ENCODE results near the gene RFX7. TPM values are rescaled to one million over a fixed set of nuclear protein-coding genes. Genes with fewer than 3 reads are reported as not detected.

The RFX7 gene
- total RNA-seq, 4 donors from 2014 or later = 7.5 to 10.7 (median 9.9) TPM

DNA sequence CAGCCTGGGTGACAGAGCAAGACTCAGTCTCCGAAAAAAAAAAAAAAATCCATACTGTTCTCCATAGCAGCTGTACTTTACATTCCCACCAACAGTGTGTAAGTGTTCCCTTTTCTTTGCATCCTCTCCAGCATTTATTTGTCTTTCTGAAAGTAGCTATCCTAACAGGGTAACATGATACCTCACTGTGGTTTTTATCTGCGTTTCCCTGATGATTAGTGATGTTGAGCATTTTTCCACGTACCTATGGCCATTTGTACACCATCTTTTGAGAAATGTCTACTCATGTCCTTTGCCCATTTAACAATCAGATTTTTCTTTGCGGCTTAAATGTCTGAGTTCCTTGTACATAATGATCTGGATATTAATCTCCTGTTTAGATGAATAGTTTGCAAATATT lies 119.3 kb downstream of the RFX7 start:
- DNase-seq = no peak
- WGBS, 2 donors = 92 to 96% methylated on average over 4 of the region's 4 CpGs
- Histone ChIP-seq H3K4me1 (no peaks in the 10 kb centered on the region), H3K9me3 (peaks cover 0 to 17% (median 14%) of the 10 kb centered on the region in 3 donors), H3K27me3 (no peaks in the 10 kb centered on the region), H3K4me3 (no peak overlapping the region), H3K27ac (no peak overlapping the region), H3K36me3 (peaks cover 0 to 61% (median 0%) of the 10 kb centered on the region in 3 donors)
- TF ChIP-seq POLR2A (IDR thresholded peaks at IDR 0.05) = no peak
- TF ChIP-seq, protein P1, sequence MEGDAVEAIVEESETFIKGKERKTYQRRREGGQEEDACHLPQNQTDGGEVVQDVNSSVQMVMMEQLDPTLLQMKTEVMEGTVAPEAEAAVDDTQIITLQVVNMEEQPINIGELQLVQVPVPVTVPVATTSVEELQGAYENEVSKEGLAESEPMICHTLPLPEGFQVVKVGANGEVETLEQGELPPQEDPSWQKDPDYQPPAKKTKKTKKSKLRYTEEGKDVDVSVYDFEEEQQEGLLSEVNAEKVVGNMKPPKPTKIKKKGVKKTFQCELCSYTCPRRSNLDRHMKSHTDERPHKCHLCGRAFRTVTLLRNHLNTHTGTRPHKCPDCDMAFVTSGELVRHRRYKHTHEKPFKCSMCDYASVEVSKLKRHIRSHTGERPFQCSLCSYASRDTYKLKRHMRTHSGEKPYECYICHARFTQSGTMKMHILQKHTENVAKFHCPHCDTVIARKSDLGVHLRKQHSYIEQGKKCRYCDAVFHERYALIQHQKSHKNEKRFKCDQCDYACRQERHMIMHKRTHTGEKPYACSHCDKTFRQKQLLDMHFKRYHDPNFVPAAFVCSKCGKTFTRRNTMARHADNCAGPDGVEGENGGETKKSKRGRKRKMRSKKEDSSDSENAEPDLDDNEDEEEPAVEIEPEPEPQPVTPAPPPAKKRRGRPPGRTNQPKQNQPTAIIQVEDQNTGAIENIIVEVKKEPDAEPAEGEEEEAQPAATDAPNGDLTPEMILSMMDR (IDR thresholded peaks at IDR 0.05) = no peak
- intact Hi-C loops (cut with DNase I) = no loop called here

- WGBS, 2 donors = 77 to 93% methylated on average over 1 of the region's 1 CpG
- Histone ChIP-seq H3K27me3 (no peaks in the 10 kb centered on the region), H3K27ac (no peak overlapping the region), H3K36me3 (peaks cover 0 to 6% (median 0%) of the 10 kb centered on the region in 3 donors), H3K4me3 (no peak overlapping the region), H3K9me3 (no peaks in the 10 kb centered on the region), H3K4me1 (no peaks in the 10 kb centered on the region)
- TF ChIP-seq, protein P1 (IDR thresholded peaks at IDR 0.05) = no peak
- no peak for TF ChIP-seq POLR2A (IDR thresholded peaks at IDR 0.05)
- DNase-seq = no peak
- intact Hi-C loops (cut with DNase I) = no loop called here
Observed at GRCh38 chr15:56105855-56106254, 137.8 kb downstream of the RFX7 start.

DNA sequence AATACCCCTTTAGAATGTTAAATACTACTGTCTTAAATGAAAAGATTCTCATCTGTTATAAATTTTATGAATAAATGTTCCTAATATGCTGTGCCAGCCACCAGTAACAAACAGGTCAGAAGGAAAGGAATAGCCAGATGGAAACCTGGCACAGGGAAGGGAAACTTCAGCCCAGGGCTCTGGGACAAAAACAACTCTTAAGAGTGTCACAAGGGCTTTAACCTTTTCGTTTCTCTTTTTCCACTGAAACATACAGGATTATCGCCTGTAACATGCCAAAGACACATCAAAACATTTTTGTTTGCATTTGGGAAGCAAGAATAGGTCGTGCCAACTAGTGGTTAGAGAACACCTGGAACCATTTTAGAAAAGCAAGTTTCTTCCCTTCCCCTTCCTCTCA lies 141.2 kb downstream of the RFX7 start:
- intact Hi-C loops (cut with DNase I) = no loop called here
- Histone ChIP-seq H3K4me1 (no peaks in the 10 kb centered on the region), H3K27ac (no peak overlapping the region), H3K27me3 (no peaks in the 10 kb centered on the region), H3K9me3 (no peaks in the 10 kb centered on the region), H3K36me3 (peaks cover 0 to 29% (median under 1%) of the 10 kb centered on the region in 3 donors), H3K4me3 (no peak overlapping the region)
- TF ChIP-seq, protein P1 (IDR thresholded peaks at IDR 0.05) = no peak
- no peak for TF ChIP-seq POLR2A (IDR thresholded peaks at IDR 0.05)
- no peak for DNase-seq
- 46 to 55% methylated on average over 3 of the region's 3 CpGs for WGBS, 2 donors

DNA sequence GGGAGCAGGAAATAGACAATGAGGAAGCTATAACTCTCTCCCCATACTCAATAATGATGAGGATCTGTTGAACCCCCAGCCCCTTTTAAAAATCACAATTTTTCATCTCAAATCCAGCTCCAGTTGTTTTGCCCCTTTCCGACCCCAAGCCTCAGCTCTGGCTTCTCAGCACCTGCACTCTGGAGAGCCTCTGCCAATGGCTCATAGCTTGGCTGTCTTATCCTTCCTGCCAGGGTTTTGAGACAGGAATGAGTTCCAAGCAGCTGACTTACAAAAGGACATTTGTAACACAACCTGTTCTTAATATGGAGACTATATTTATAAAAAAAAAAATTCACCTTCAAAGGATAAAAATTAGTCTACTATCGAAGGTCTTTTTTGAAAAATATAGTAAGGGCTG lies 144.4 kb downstream of the RFX7 start:
- DNase-seq = no peak
- no peak overlapping the region for H3K4me3 ChIP-seq
- 82 to 85% methylated on average over 2 of the region's 2 CpGs for WGBS, 2 donors
- no peak overlapping the region for H3K27ac ChIP-seq
- H3K4me1 ChIP-seq = no peaks in the 10 kb centered on the region
- peaks cover 18 to 61% (median 22%) of the 10 kb centered on the region in 3 donors for H3K36me3 ChIP-seq
- no peak for TF ChIP-seq POLR2A (IDR thresholded peaks at IDR 0.05)
- no peaks in the 10 kb centered on the region for H3K27me3 ChIP-seq
- no peaks in the 10 kb centered on the region for H3K9me3 ChIP-seq
- intact Hi-C loops (cut with DNase I) = no loop called here

GRCh38 chr15:56098195-56098863 lies 145.3 kb downstream of the RFX7 start:
- TF ChIP-seq, protein P1 (IDR thresholded peaks at IDR 0.05) = no peak
- no peak for TF ChIP-seq POLR2A (IDR thresholded peaks at IDR 0.05)
- Histone ChIP-seq H3K27me3 (no peaks in the 10 kb centered on the region), H3K4me3 (no peak overlapping the region), H3K36me3 (peaks cover 20 to 71% (median 22%) of the 10 kb centered on the region in 3 donors), H3K9me3 (no peaks in the 10 kb centered on the region), H3K4me1 (no peaks in the 10 kb centered on the region), H3K27ac (no peak overlapping the region)
- WGBS, 2 donors = 79 to 89% methylated on average over 5 of the region's 5 CpGs
- intact Hi-C loops (cut with DNase I) = no loop called here
- no peak for DNase-seq
